ENCODE data around the gene PRDM12.

DNA sequence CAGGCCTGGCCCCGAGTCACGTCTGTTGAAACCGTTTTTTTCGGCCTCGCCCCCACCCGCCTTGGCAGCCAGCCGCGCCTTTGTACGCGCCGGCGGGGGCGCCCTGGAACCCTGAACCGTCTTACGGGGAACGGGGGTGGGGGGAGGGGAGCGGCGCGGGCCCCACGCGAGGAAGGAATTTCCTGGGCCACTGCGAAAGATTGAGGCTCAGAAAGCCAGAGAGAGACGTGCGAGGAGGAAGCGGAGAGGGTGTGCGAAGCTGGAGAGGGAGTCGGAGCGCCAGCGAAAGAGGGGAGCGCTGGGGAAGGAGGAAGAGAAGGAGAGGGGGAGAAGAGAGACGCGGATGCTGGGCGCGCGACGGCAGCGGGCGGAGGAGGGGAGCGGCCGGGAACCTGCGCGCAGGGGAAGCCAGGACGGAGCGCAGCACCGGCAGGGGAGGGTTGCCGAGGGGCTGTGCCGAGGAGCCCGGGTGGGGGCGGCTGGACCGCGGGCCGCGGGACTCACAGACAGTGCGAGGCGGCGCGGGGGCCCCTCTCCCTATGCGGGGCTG is 4.6 kb upstream of the PRDM12 start:
- TF ChIP-seq POLR2AphosphoS5 (IDR thresholded peaks at IDR 0.05; ENCODE audit: low read depth, low read length) (no peak), POLR2A (IDR thresholded peaks at IDR 0.05; ENCODE audit: low read depth, low read length) (no peak), TAF1 (IDR thresholded peaks at IDR 0.05; ENCODE audit: low read depth, low read length) (no peak), POU2F2 (IDR thresholded peaks at IDR 0.05; ENCODE audit: low read depth, low read length) (no peak), SPI1 (IDR thresholded peaks at IDR 0.05; ENCODE audit: low read depth, low read length) (no peak)
